Choroid plexus epithelial cell (primary cell): ENCODE measurements around the gene GSTCD.

Source experiments
- DNase-seq: peaks from one replicate; pipeline ENCODE4 v3.0.0-alpha.2; 2010; ENCODE audit warnings: low read depth
- H3K4me3 ChIP-seq: 2 replicates; pipeline ENCODE4 v1.5.1; 2011; ENCODE audit warnings: low read depth, mild to moderate bottlenecking, control low read depth, low read length, moderate library complexity
- TF ChIP-seq, protein P1 (sequence below): conservative IDR thresholded peaks from 2 replicates; pipeline ENCODE4 v1.5.1; 2011; ENCODE audit warnings: low read depth, mild to moderate bottlenecking, control low read depth, inconsistent platforms, low read length, moderate library complexity

The GSTCD gene

DNA sequence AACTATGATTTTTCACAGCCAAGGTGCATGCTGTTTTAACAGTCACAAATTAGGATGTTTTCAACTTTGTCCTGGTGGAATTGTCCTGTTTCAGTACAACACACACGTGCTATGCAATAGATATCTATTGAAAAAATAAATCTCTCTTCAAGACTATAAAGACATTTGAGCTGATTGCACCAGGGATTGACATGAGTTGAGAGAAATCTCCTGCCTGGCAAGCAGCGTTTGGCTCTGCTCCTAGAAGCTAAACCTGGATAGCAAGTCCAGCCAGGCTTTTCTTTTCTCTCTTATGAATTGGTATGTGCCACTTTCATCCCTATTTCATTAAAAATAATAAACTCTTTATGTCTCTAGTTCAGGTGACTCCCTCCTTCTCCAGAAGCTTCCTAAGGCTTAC, 170.1 kb downstream of the GSTCD start:
- no peak for DNase-seq
- TF ChIP-seq, protein P1, sequence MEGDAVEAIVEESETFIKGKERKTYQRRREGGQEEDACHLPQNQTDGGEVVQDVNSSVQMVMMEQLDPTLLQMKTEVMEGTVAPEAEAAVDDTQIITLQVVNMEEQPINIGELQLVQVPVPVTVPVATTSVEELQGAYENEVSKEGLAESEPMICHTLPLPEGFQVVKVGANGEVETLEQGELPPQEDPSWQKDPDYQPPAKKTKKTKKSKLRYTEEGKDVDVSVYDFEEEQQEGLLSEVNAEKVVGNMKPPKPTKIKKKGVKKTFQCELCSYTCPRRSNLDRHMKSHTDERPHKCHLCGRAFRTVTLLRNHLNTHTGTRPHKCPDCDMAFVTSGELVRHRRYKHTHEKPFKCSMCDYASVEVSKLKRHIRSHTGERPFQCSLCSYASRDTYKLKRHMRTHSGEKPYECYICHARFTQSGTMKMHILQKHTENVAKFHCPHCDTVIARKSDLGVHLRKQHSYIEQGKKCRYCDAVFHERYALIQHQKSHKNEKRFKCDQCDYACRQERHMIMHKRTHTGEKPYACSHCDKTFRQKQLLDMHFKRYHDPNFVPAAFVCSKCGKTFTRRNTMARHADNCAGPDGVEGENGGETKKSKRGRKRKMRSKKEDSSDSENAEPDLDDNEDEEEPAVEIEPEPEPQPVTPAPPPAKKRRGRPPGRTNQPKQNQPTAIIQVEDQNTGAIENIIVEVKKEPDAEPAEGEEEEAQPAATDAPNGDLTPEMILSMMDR: no peak

DNA sequence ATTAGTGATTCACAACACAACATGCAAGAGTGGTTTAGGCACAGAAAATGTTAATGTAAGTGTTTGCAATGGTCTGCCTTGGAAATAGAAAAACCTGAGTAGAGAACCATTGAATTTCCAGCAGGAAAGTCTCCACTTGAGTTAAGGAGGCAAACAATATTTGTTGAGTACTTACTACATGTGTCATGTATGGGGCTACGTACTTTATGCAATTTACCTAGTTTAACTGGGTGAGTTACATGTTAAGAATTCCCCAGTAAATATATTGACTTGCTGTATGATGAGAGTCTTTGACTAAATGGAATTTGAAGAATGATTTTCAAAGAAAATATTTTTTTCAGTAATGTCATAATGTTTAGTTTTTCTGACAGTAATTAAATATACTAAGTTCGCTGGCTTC, 178.9 kb downstream of the GSTCD start:
- DNase-seq: no peak
- TF ChIP-seq, protein P1: no peak
- no peak overlapping the region for H3K4me3 ChIP-seq

More for the DNA sequence above, 170.1 kb downstream of the GSTCD start:
- H3K4me3 ChIP-seq: no peak overlapping the region

DNA sequence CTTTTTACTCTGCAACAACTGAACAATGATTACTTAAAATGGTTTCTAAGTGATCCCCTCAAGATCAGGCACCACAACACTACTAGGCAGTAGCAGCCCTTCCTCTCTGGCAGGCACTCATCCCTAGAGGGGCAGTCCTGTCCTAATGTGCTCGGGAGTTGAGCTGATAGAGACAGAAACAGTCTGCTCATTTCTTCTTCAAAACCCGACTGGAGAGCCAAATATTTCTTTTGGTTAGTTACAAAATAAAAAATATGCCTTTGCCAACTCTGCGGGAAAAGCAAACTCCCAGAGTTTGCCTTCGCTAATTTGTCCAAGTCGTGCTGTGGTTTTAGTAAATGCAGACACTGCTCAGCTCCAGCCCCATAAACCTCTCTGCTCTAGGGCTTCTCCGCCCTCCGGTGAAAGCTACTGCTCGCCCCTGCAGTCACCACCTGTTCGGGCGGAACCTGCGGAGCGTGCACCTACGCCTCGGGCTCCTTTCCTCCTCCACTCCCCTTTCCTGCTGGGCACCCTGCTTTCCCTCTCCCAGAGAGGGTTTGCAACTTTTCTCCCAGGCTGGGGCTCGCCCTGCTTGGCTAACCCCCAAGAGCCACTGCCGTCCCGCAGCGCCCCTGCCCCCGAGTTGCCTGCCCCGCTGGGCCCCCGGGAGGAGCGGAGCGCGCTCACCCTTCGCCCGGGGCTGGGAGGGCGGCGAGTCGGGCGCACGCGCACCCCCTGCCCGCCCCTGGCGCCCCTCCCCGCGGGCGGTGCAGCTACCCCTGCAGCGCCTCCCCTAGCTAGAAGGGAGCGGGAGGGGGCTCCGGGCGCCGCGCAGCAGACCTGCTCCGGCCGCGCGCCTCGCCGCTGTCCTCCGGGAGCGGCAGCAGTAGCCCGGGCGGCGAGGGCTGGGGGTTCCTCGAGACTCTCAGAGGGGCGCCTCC, 186.3 kb downstream of the GSTCD start, which contains the start of gene NPNT:
TSS of gene NPNT (plus strand) at position 812 of the 923 bp plus-strand sequence. CDS start 182 bp downstream, outside the sequence.
- no peak within 1 kb of the TSS for H3K4me3 ChIP-seq
- TF ChIP-seq, protein P1: no peak
- no peak for DNase-seq

GRCh38 chr4:105895583-105896460, 187.2 kb downstream of the GSTCD start:
- no peak for DNase-seq
- no peak overlapping the region for H3K4me3 ChIP-seq
- TF ChIP-seq, protein P1: no peak

- TF ChIP-seq, protein P1: no peak
- DNase-seq: no peak
- H3K4me3 ChIP-seq: no peak overlapping the region
Observed at GRCh38 chr4:105896461-105896942, 187.9 kb downstream of the GSTCD start.
